ENCODE data around the gene TMEM179B.
A peak's percentile ranks its signal among the peaks of the same experiment; 100 is the strongest.

- TF ChIP-seq POLR2A (IDR thresholded peaks at IDR 0.05; ENCODE audit: low read depth, low read length) (peak; percentile 89), POLR2AphosphoS5 (IDR thresholded peaks at IDR 0.05; ENCODE audit: low read depth, low read length) (peak; percentile 95), TAF1 (IDR thresholded peaks at IDR 0.05; ENCODE audit: borderline replicate concordance, low read depth, low read length) (peak; percentile 55; the same call in 1 of the 2 replicates)
Observed at GRCh38 chr11:62753736-62754603, 33.2 kb upstream of the TMEM179B start, which contains the start of gene ZBTB3.

Measured in GM12892 (cell line).